Breast epithelium (tissue), 3 donors: Measurements from ENCODE around the gene HSD17B11.

Source experiments
- POLR2A ChIP-seq: fragments of 450-650 bp; IDR thresholded peaks from one replicate; pipeline ENCODE4 v1.6.1; 2016; ENCODE audit warnings: antibody characterized with exemption, mild to moderate bottlenecking, moderate library complexity
- POLR2AphosphoS5 ChIP-seq, 3 donors: sonication (generic); formaldehyde crosslinking; IDR thresholded peaks; one replicate each; pipeline ENCODE4 v1.6.1; 2017; ENCODE audit warnings: antibody characterized with exemption in 3 of 3
- TF ChIP-seq, protein P1 (sequence below), 3 donors: fragments of 450-650 bp; IDR thresholded peaks; one replicate each; pipeline ENCODE4 v1.5.1; 2016 to 2017; ENCODE audit warnings: antibody characterized with exemption in 3 of 3, mild to moderate bottlenecking in 3 of 3, moderate library complexity in 3 of 3

DNA sequence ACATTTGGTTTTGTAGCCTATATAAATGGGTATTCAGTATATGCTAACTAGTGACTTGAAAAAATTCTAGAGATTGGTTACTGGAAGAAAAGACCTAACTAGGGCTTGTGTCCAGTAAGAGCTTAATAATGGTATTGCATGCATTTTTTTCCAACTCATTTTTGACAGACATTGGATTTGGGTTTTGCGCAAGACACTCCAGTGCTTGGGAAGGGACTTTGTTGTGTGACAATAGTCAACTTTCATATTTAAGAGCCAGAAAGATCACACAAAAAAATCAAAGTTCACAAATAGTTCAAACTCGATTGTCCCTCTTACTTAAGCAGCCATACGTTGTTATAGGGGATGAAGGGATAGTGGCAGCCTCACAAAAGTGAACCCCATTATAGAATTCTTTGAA lies 1.2 kb upstream of the HSD17B11 start:
- TF ChIP-seq, protein P1, sequence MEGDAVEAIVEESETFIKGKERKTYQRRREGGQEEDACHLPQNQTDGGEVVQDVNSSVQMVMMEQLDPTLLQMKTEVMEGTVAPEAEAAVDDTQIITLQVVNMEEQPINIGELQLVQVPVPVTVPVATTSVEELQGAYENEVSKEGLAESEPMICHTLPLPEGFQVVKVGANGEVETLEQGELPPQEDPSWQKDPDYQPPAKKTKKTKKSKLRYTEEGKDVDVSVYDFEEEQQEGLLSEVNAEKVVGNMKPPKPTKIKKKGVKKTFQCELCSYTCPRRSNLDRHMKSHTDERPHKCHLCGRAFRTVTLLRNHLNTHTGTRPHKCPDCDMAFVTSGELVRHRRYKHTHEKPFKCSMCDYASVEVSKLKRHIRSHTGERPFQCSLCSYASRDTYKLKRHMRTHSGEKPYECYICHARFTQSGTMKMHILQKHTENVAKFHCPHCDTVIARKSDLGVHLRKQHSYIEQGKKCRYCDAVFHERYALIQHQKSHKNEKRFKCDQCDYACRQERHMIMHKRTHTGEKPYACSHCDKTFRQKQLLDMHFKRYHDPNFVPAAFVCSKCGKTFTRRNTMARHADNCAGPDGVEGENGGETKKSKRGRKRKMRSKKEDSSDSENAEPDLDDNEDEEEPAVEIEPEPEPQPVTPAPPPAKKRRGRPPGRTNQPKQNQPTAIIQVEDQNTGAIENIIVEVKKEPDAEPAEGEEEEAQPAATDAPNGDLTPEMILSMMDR (IDR thresholded peaks at IDR 0.05), result no peak
- TF ChIP-seq POLR2AphosphoS5 (IDR thresholded peaks at IDR 0.05) (no peak), POLR2A (no peak)
